ENCODE data around the gene HSD17B8. TPM values are rescaled to one million over a fixed set of nuclear protein-coding genes. Genes with fewer than 3 reads are reported as not detected.

HSD17B8 gene
- total and polyA plus RNA-seq, 10 of the 15 experiments (the other 5 are each of a cell fraction or from before 2014, with no cell fraction given): 3.1 to 54.3 (median 26.5) TPM

DNA sequence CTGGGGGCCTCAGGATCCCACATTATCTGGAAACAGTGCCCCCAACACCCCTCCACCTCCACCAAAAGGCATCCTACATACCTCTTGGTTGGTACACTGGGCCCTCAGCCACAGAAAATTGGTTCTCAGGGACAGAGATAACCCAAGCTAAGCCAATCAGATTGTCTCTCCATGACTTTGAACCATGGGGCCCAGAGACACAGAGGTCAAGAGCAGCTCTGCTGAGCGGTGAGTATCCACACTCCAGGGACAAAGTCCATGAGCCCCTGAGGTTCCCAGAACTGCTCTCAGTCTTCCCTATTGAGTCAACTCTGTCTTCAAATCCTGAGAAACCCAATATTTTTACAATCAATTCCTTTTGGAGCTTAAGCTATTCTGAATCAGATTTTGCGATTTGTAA, 47.5 kb upstream of the HSD17B8 start (continued):
- TF ChIP-seq, protein P1, sequence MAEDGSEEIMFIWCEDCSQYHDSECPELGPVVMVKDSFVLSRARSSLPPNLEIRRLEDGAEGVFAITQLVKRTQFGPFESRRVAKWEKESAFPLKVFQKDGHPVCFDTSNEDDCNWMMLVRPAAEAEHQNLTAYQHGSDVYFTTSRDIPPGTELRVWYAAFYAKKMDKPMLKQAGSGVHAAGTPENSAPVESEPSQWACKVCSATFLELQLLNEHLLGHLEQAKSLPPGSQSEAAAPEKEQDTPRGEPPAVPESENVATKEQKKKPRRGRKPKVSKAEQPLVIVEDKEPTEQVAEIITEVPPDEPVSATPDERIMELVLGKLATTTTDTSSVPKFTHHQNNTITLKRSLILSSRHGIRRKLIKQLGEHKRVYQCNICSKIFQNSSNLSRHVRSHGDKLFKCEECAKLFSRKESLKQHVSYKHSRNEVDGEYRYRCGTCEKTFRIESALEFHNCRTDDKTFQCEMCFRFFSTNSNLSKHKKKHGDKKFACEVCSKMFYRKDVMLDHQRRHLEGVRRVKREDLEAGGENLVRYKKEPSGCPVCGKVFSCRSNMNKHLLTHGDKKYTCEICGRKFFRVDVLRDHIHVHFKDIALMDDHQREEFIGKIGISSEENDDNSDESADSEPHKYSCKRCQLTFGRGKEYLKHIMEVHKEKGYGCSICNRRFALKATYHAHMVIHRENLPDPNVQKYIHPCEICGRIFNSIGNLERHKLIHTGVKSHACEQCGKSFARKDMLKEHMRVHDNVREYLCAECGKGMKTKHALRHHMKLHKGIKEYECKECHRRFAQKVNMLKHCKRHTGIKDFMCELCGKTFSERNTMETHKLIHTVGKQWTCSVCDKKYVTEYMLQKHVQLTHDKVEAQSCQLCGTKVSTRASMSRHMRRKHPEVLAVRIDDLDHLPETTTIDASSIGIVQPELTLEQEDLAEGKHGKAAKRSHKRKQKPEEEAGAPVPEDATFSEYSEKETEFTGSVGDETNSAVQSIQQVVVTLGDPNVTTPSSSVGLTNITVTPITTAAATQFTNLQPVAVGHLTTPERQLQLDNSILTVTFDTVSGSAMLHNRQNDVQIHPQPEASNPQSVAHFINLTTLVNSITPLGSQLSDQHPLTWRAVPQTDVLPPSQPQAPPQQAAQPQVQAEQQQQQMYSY (CRISPR knock-in tag; IDR thresholded peaks at IDR 0.05): no peak

DNA sequence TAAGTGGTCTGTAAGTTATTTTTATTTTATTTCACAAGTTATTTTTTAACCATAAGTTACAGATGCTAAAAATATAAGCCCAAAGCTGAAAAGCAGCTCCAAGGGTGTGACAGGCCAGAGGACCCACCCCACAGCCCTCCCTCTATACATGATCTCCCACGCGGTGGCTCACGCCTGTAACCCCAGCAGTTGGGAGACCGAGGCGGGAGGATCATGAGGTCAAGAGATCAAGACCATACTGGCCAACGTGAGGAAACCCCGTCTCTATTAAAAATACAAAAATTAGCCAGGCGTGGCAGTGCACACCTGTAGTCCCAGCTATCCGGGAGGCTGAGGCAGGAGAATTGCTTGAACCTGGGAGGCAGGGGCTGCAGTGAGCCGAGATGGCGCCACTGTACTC, 44.4 kb upstream of the HSD17B8 start:
- Histone ChIP-seq H3K4me3 (no peak overlapping the region), H3K27ac (ENCODE audit: control insufficient read depth, insufficient read depth) (no peak overlapping the region), H3K4me1 (ENCODE audit: control insufficient read depth, insufficient read depth, low read length) (peaks cover 4% of the 10 kb centered on the region), H3K9me3 (replicated peaks; ENCODE audit: control insufficient read depth, insufficient read depth, low read length) (no peaks in the 10 kb centered on the region), H3K9ac (ENCODE audit: control insufficient read depth, insufficient read depth, low read length) (no peak overlapping the region), H3K27me3 (replicated peaks in 1 of 2; ENCODE audit: control insufficient read depth in 2 of 2, insufficient read depth in 2 of 2, low read length in 1 of 2) (no peaks in the 10 kb centered on the region), H4K20me1 (ENCODE audit: control insufficient read depth, insufficient read depth) (no peaks in the 10 kb centered on the region), H3K4me2 (ENCODE audit: control insufficient read depth, insufficient read depth) (no peak overlapping the region), H3K79me2 (ENCODE audit: control insufficient read depth, insufficient read depth, low read length) (no peaks in the 10 kb centered on the region), H2AFZ (ENCODE audit: control insufficient read depth, low read depth, low read length) (no peak overlapping the region), H3K36me3 (ENCODE audit: control insufficient read depth in 2 of 2, insufficient read depth in 2 of 2, low read length in 1 of 2) (no peaks in the 10 kb centered on the region)
- ChIA-PET SMC1A (ENCODE audit: uncharacterized antibody, unreplicated experiment) (interaction anchor here (0.7 to 4.3 kb wide), 12 partner anchors 10 to 160 kb away, joined by 3 to 27 read pairs (median 4); no protein-coding TSS in a partner anchor), POLR2A (interaction anchor here (1.2 kb wide), 1 partner anchor 30 kb away, joined by 4 read pairs; no protein-coding TSS in a partner anchor), CTCF (interaction anchor here (0.7 to 9.5 kb wide), 11 partner anchors 12 to 159 kb away, joined by 3 to 80 read pairs (median 11); no protein-coding TSS in a partner anchor), RAD21 (ENCODE audit: unreplicated experiment) (interaction anchor here (1.0 to 5.3 kb wide), 6 partner anchors 9 to 117 kb away, joined by 3 to 27 read pairs (median 4); partner anchors contain the start of gene B3GALT4)
- in situ Hi-C loops (cut with MboI): no loop called here
- WGBS (ENCODE audit: insufficient coverage, insufficient replicate concordance, low lambda C conversion rate, missing lambda C conversion rate): 59% methylated on average over 11 of the region's 11 CpGs
- TF ChIP-seq PAX8 (IDR thresholded peaks at IDR 0.05) (no peak), ASH2L (IDR thresholded peaks at IDR 0.05; ENCODE audit: borderline replicate concordance, low read depth) (no peak), NRF1 (conservative IDR thresholded peaks at IDR 0.05; ENCODE audit: low read depth, low read length) (no peak)
- TF ChIP-seq, protein P2, sequence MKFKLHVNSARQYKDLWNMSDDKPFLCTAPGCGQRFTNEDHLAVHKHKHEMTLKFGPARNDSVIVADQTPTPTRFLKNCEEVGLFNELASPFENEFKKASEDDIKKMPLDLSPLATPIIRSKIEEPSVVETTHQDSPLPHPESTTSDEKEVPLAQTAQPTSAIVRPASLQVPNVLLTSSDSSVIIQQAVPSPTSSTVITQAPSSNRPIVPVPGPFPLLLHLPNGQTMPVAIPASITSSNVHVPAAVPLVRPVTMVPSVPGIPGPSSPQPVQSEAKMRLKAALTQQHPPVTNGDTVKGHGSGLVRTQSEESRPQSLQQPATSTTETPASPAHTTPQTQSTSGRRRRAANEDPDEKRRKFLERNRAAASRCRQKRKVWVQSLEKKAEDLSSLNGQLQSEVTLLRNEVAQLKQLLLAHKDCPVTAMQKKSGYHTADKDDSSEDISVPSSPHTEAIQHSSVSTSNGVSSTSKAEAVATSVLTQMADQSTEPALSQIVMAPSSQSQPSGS (IDR thresholded peaks at IDR 0.05; ENCODE audit: low read length): no peak
- no peak for ATAC-seq
- BruUV-seq (replicated peaks): no TSS peak
- FAIRE-seq: no peak
- DNase-seq (ENCODE audit: low read depth, low spot score): no peak
- intact Hi-C loops (cut with micrococcal nuclease; ENCODE audit: unreplicated experiment): no loop called here
